ENCODE results near the gene TNP1. TPM values are rescaled to one million over a fixed set of nuclear protein-coding genes. Genes with fewer than 3 reads are reported as not detected.
A peak's percentile ranks its signal among the peaks of the same experiment; 100 is the strongest.

TNP1 gene
- total and polyA plus RNA-seq, 2 donors from 2014 or later = not detected

GRCh38 chr2:216838151-216838550 lies 21.7 kb downstream of the TNP1 start:
- H3K9ac ChIP-seq (ENCODE audit: low read length in 3 of 3) = no peak overlapping the region
- no peak overlapping the region for H3K27ac ChIP-seq (ENCODE audit: low read depth in 2 of 2, low read length in 2 of 2)
- H3K27me3 ChIP-seq (ENCODE audit: control insufficient read depth, insufficient read depth, low read length) = no peaks in the 10 kb centered on the region
- H3K4me1 ChIP-seq (ENCODE audit: control insufficient read depth in 2 of 3, insufficient read depth in 2 of 3, low read depth in 1 of 3, low read length in 3 of 3) = no peaks in the 10 kb centered on the region
- DNase-seq (peak in 4 of 5 donors; percentile 11 to 69 (median 48)), FAIRE-seq (no peak)
- intact Hi-C loops (cut with DNase I) = no loop called here
- TF ChIP-seq, protein P1, sequence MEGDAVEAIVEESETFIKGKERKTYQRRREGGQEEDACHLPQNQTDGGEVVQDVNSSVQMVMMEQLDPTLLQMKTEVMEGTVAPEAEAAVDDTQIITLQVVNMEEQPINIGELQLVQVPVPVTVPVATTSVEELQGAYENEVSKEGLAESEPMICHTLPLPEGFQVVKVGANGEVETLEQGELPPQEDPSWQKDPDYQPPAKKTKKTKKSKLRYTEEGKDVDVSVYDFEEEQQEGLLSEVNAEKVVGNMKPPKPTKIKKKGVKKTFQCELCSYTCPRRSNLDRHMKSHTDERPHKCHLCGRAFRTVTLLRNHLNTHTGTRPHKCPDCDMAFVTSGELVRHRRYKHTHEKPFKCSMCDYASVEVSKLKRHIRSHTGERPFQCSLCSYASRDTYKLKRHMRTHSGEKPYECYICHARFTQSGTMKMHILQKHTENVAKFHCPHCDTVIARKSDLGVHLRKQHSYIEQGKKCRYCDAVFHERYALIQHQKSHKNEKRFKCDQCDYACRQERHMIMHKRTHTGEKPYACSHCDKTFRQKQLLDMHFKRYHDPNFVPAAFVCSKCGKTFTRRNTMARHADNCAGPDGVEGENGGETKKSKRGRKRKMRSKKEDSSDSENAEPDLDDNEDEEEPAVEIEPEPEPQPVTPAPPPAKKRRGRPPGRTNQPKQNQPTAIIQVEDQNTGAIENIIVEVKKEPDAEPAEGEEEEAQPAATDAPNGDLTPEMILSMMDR (IDR thresholded peaks at IDR 0.05; ENCODE audit: borderline replicate concordance, extremely low read depth, insufficient read depth) = no peak
- H3K9me3 ChIP-seq (ENCODE audit: control insufficient read depth in 2 of 3, insufficient read depth in 1 of 3, low read length in 3 of 3) = no peaks in the 10 kb centered on the region
- no peak overlapping the region for H3K4me3 ChIP-seq (ENCODE audit: low read length in 3 of 3)
- no peaks in the 10 kb centered on the region for H3K36me3 ChIP-seq (ENCODE audit: control insufficient read depth in 2 of 3, insufficient read depth in 3 of 3, low read length in 3 of 3)

DNA sequence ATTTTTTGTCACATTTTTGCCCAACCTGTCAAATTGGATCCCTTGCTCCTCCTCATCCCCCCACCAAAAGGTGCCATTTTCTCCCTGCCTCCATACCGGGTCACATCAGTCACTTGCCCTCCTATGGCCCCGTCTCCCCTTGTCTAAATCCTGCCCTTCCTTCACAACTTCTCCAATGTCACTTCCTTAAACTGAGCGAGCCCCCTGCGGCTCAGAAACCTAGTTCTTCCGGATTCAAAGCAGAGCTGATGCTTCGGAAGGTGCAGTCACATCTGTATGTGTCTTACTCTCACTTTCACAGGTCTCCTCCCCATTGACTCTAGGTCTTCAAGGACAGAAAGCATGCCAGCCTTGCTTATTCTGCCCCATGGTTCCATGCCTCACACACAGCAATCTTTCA lies 22.1 kb downstream of the TNP1 start:
- H3K4me1 ChIP-seq (ENCODE audit: control insufficient read depth in 2 of 3, insufficient read depth in 2 of 3, low read depth in 1 of 3, low read length in 3 of 3) = no peaks in the 10 kb centered on the region
- H3K9me3 ChIP-seq (ENCODE audit: control insufficient read depth in 2 of 3, insufficient read depth in 1 of 3, low read length in 3 of 3) = no peaks in the 10 kb centered on the region
- H3K27ac ChIP-seq (ENCODE audit: low read depth in 2 of 2, low read length in 2 of 2) = no peak overlapping the region
- DNase-seq (no peak), FAIRE-seq (no peak)
- no peak overlapping the region for H3K9ac ChIP-seq (ENCODE audit: low read length in 3 of 3)
- intact Hi-C loops (cut with DNase I) = no loop called here
- no peaks in the 10 kb centered on the region for H3K27me3 ChIP-seq (ENCODE audit: control insufficient read depth, insufficient read depth, low read length)
- no peak overlapping the region for H3K4me3 ChIP-seq (ENCODE audit: low read length in 3 of 3)
- TF ChIP-seq, protein P1 (IDR thresholded peaks at IDR 0.05; ENCODE audit: borderline replicate concordance, extremely low read depth, insufficient read depth) = no peak
- H3K36me3 ChIP-seq (ENCODE audit: control insufficient read depth in 2 of 3, insufficient read depth in 3 of 3, low read length in 3 of 3) = no peaks in the 10 kb centered on the region

GRCh38 chr2:216833061-216833460 lies 26.8 kb downstream of the TNP1 start:
- Histone ChIP-seq H3K36me3 (ENCODE audit: control insufficient read depth in 2 of 3, insufficient read depth in 3 of 3, low read length in 3 of 3) (no peaks in the 10 kb centered on the region), H3K27ac (ENCODE audit: low read depth in 2 of 2, low read length in 2 of 2) (no peak overlapping the region), H3K9ac (ENCODE audit: low read length in 3 of 3) (no peak overlapping the region), H3K9me3 (ENCODE audit: control insufficient read depth in 2 of 3, insufficient read depth in 1 of 3, low read length in 3 of 3) (no peaks in the 10 kb centered on the region), H3K27me3 (ENCODE audit: control insufficient read depth, insufficient read depth, low read length) (no peaks in the 10 kb centered on the region), H3K4me1 (ENCODE audit: control insufficient read depth in 2 of 3, insufficient read depth in 2 of 3, low read depth in 1 of 3, low read length in 3 of 3) (peaks cover 0 to 2% (median 0%) of the 10 kb centered on the region in 3 donors), H3K4me3 (ENCODE audit: low read length in 3 of 3) (no peak overlapping the region)
- DNase-seq = peak in 1 of 5 donors; percentile 84
- intact Hi-C loops (cut with DNase I) = no loop called here
- TF ChIP-seq, protein P1 (IDR thresholded peaks at IDR 0.05; ENCODE audit: borderline replicate concordance, extremely low read depth, insufficient read depth) = no peak
- no peak for FAIRE-seq

GRCh38 chr2:216830346-216830745 lies 29.5 kb downstream of the TNP1 start:
- H3K36me3 ChIP-seq (ENCODE audit: control insufficient read depth in 2 of 3, insufficient read depth in 3 of 3, low read length in 3 of 3) = no peaks in the 10 kb centered on the region
- TF ChIP-seq, protein P1 (IDR thresholded peaks at IDR 0.05; ENCODE audit: borderline replicate concordance, extremely low read depth, insufficient read depth) = no peak
- peak in 2 of 5 donors; percentile 43 to 49 for DNase-seq
- intact Hi-C loops (cut with DNase I) = no loop called here
- H3K27me3 ChIP-seq (ENCODE audit: control insufficient read depth, insufficient read depth, low read length) = no peaks in the 10 kb centered on the region
- H3K4me3 ChIP-seq (ENCODE audit: low read length in 3 of 3) = no peak overlapping the region
- H3K9me3 ChIP-seq (ENCODE audit: control insufficient read depth in 2 of 3, insufficient read depth in 1 of 3, low read length in 3 of 3) = no peaks in the 10 kb centered on the region
- no peak overlapping the region for H3K9ac ChIP-seq (ENCODE audit: low read length in 3 of 3)
- no peak overlapping the region for H3K27ac ChIP-seq (ENCODE audit: low read depth in 2 of 2, low read length in 2 of 2)
- peaks cover 0 to 2% (median 0%) of the 10 kb centered on the region in 3 donors for H3K4me1 ChIP-seq (ENCODE audit: control insufficient read depth in 2 of 3, insufficient read depth in 2 of 3, low read depth in 1 of 3, low read length in 3 of 3)
- no peak for FAIRE-seq
